Stomach (tissue), 9 donors: Measurements from ENCODE around the gene SRPRB. TPM values are rescaled to one million over a fixed set of nuclear protein-coding genes. Genes with fewer than 3 reads are reported as not detected.

Experiments
- DNase-seq, 2 donors: peaks; one replicate each; pipeline versions ENCODE4 v3.0.0 to v3.0.0-alpha.2; 2013 to 2019
- H3K27ac ChIP-seq, 5 donors: fragments of 200-600 bp in 4 of 5; sonication (generic) in 4 of 5; one replicate each; pipeline ENCODE4 v1.5.1; 2013 to 2019; ENCODE audit warnings: mild to moderate bottlenecking in 1 of 5, moderate library complexity in 1 of 5
- H3K27me3 ChIP-seq, 3 donors: fragments of 200-600 bp; sonication (generic); one replicate each; pipeline ENCODE4 v1.5.1; 2017 to 2019; ENCODE audit warnings: mixed run types in 1 of 3
- H3K36me3 ChIP-seq, 4 donors: fragments of 200-600 bp; sonication (generic); 1 replicate in 3 of 4; 2 replicates in 1 of 4; pipeline ENCODE4 v1.5.1; 2016 to 2019
- H3K4me1 ChIP-seq, 4 donors: fragments of 200-600 bp; sonication (generic); one replicate each; pipeline ENCODE4 v1.5.1; 2016 to 2019
- H3K4me3 ChIP-seq, 4 donors: fragments of 200-600 bp; sonication (generic) in 3 of 4; one replicate each; pipeline ENCODE4 v1.5.1; 2016 to 2019; ENCODE audit warnings: mild to moderate bottlenecking in 1 of 4
- H3K9me3 ChIP-seq, 4 donors: fragments of 200-600 bp; sonication (generic); one replicate each; pipeline ENCODE4 v1.5.1; 2016 to 2019
- EP300 ChIP-seq: sonication (generic); formaldehyde crosslinking; IDR thresholded peaks from one replicate; pipeline ENCODE4 v1.6.1; 2017; ENCODE audit warnings: antibody characterized with exemption
- POLR2A ChIP-seq, 4 donors: fragments of 450-650 bp; IDR thresholded peaks; one replicate each; pipeline ENCODE4 v1.6.1; 2016; ENCODE audit warnings: antibody characterized with exemption in 4 of 4, control low read depth in 2 of 4, mild to moderate bottlenecking in 1 of 4, moderate library complexity in 1 of 4
- POLR2AphosphoS5 ChIP-seq, 3 donors: sonication (generic); formaldehyde crosslinking; IDR thresholded peaks; one replicate each; pipeline ENCODE4 v1.6.1; 2016; ENCODE audit warnings: antibody characterized with exemption in 3 of 3
- WGBS, 5 donors: extraction: QIAGEN DNeasy Blood & Tissue Kit in 3 of 5; methylation state at CpG; one replicate each; pipeline versions ENCODE4 v1.1.5 to v1.1.7; 2013 to 2018; 5-methylcytosine and 5-hydroxymethylcytosine counted together
- intact Hi-C: fragments of 100-400 bp; cut with DNase I; formaldehyde crosslinking; loops from one replicate; pipeline ENCODE4 v1.15.1; 2023; ENCODE audit warnings: low total_unique reads
- polyA plus RNA-seq, 3 donors: library from polyadenylated mRNA; stranded (reverse); fragments of 200-250 nt; gene quantifications; one replicate each; pipeline ENCODE4 v1.2.3, GENCODE V29; 2013
- total RNA-seq, 5 donors: library from RNA; depleted of rRNA; stranded (reverse); fragments of >200 nt; gene quantifications; one replicate each; pipeline versions ENCODE4 v1.1.0 to v1.2.3, GENCODE V29; 2014 to 2016
- TF ChIP-seq, protein P1 (sequence below), 7 experiments: fragments of 450-650 bp in 4 of 7; fragments of 200-600 bp in 3 of 7; sonication (generic) in 3 of 7; IDR thresholded peaks; one replicate each; pipeline ENCODE4 v1.5.1; 2016 to 2019; ENCODE audit warnings: antibody characterized with exemption in 7 of 7, control low read depth in 2 of 7, mild to moderate bottlenecking in 1 of 7
- donor health status: healthy with polysubstance abuse.
- donor health status: Bipolar disorder and iron deficiency.
- donor health status: healthy.

The SRPRB gene
- total and polyA plus RNA-seq, 8 donors = 5.3 to 54.9 (median 18.2) TPM

DNA sequence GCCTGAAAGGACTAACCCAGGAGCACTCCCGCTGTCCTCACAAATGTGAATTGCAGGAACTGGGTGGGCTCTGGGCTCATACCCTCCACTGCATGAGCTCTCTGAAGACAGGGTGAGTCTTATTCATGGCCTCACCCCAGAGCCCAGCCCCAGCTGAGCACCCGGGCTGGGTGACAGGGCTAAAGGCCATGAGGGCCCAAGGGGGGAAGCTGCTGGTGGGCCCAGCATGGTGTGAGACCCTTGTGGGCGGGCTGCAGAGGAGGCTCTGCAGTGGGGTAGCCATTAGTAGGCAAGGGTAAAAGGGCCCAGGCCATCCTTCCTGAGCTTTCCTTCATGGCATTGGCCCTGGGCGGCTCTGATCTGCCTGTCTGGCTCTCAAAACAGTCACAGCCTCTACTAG, 30.3 kb downstream of the SRPRB start:
- Histone ChIP-seq H3K36me3 (peaks cover 0 to 33% (median 11%) of the 10 kb centered on the region in 4 donors), H3K9me3 (no peaks in the 10 kb centered on the region), H3K4me1 (no peaks in the 10 kb centered on the region), H3K27ac (no peak overlapping the region), H3K27me3 (no peaks in the 10 kb centered on the region), H3K4me3 (no peak overlapping the region)
- TF ChIP-seq EP300 (no peak), POLR2AphosphoS5 (IDR thresholded peaks at IDR 0.05) (no peak), POLR2A (IDR thresholded peaks at IDR 0.05) (no peak)
- TF ChIP-seq, protein P1, sequence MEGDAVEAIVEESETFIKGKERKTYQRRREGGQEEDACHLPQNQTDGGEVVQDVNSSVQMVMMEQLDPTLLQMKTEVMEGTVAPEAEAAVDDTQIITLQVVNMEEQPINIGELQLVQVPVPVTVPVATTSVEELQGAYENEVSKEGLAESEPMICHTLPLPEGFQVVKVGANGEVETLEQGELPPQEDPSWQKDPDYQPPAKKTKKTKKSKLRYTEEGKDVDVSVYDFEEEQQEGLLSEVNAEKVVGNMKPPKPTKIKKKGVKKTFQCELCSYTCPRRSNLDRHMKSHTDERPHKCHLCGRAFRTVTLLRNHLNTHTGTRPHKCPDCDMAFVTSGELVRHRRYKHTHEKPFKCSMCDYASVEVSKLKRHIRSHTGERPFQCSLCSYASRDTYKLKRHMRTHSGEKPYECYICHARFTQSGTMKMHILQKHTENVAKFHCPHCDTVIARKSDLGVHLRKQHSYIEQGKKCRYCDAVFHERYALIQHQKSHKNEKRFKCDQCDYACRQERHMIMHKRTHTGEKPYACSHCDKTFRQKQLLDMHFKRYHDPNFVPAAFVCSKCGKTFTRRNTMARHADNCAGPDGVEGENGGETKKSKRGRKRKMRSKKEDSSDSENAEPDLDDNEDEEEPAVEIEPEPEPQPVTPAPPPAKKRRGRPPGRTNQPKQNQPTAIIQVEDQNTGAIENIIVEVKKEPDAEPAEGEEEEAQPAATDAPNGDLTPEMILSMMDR (IDR thresholded peaks at IDR 0.05) = no peak
- WGBS, 5 donors = 75 to 90% (median 84%) methylated on average over 3 to 4 of the region's 4 CpGs
- intact Hi-C loops = no loop called here
- DNase-seq = no peak

DNA sequence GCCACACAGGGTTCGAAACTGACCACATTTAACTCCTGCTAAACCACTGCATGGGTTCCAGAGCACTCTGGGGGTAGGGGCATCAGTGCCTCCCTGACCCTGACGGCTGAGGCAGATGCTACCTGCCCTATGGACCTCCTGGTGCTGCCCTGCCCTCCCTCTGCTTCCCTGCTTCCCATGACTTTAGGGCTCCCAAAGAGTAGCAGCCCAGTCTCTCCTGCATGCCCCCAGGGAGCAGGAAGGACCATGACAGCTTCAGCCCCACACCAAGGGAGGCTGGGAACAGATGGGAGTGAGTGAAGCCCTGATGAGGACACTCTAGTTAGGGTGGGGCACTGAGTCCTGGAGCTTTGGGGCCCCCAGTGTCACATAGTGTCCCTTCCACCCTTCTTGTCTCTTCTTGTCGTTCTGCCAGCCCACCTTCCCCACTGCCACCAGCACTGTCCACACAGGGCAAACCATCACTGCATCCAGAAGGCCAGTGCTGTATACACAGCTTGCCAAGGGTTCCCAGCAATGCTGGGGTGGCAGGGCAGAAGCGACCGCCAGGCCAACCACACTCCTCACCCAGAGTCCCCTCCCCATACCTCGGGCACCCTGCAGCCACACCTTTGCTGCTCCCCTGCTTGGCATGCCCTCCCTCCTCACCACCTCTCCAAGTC, 31.0 kb downstream of the SRPRB start:
- Histone ChIP-seq H3K4me1 (no peaks in the 10 kb centered on the region), H3K36me3 (peaks cover 0 to 33% (median 11%) of the 10 kb centered on the region in 4 donors), H3K9me3 (no peaks in the 10 kb centered on the region), H3K27ac (no peak overlapping the region), H3K4me3 (no peak overlapping the region), H3K27me3 (no peaks in the 10 kb centered on the region)
- no peak for TF ChIP-seq POLR2AphosphoS5 (IDR thresholded peaks at IDR 0.05)
- no peak for TF ChIP-seq EP300
- TF ChIP-seq POLR2A (IDR thresholded peaks at IDR 0.05) = no peak
- intact Hi-C loops = no loop called here
- no peak for DNase-seq
- WGBS, 5 donors = 71 to 85% (median 79%) methylated on average over 6 of the region's 6 CpGs

DNA sequence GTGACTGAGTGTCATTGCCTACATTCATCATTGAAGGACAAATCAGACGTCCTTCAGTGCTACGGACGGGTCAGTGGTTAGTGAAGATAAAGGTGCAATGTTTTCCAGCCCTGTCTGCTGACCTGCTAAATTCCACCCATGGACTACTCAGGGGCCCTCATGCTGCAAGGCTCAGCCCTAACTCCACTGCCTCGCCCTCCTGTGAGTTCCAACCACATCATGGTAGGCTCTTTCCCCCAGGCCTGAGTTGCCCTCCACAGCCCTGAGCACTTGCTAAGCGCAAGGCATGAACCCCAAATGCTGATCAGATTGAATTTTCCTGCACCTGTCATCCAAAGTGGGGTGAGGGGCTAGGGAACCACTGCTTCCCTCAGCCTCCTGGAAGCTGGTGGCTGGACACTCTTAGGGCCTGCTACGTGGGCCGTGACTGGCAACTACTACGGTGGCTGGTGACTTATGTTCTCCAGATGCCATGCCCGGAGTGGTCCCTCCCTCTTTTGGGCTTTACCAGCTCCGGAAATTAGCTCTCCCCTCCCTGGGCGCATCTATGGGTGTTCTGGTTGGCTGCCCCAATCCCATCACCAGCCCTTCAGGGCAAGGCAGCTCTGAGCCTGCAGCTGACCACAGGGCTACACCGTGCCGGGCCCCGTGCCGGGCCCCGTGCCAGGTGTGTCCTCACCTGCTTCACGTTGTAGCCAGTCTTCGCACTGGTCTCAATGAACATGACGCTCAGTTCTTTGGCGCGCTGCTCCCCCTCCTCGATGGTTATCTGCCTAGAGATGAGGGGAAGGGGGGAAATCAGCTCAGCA, 32.1 kb downstream of the SRPRB start:
- H3K36me3 ChIP-seq = peaks cover 0 to 33% (median 11%) of the 10 kb centered on the region in 4 donors
- no peak for DNase-seq
- 88 to 92% (median 90%) methylated on average over 15 to 22 of the region's 22 CpGs for WGBS, 5 donors
- no peaks in the 10 kb centered on the region for H3K4me1 ChIP-seq
- H3K27me3 ChIP-seq = no peaks in the 10 kb centered on the region
- H3K4me3 ChIP-seq = no peak overlapping the region
- no peak overlapping the region for H3K27ac ChIP-seq
- TF ChIP-seq, protein P1 (IDR thresholded peaks at IDR 0.05) = no peak
- TF ChIP-seq POLR2AphosphoS5 (IDR thresholded peaks at IDR 0.05) = no peak
- TF ChIP-seq EP300 = no peak
- TF ChIP-seq POLR2A (IDR thresholded peaks at IDR 0.05) = no peak
- intact Hi-C loops = no loop called here
- no peaks in the 10 kb centered on the region for H3K9me3 ChIP-seq

DNA sequence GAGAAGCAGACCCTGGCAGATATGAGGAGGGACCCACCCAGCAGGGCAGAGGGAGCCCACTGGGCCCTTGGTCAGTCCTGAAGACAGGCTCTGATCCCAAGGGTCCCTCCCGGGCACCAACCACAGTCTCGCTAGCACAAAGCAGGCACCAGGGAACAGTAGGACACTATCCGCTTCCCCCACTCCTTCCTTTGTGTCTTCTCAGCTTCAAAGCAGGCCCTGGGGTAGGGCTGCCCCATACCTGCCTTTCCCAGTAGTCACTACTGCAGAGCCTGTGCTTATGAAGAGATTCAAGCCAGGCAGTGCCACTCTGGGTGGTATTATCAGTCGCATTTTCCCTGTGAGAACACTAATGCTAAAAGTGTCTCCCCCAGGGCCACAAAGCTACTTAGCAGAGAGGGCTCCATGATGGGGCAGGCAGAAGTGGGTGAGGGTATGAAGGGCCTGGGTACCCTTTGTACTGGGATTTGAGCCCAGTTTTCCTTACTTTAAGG, 32.7 kb downstream of the SRPRB start:
- TF ChIP-seq POLR2A (IDR thresholded peaks at IDR 0.05) (no peak), POLR2AphosphoS5 (IDR thresholded peaks at IDR 0.05) (no peak), EP300 (no peak)
- TF ChIP-seq, protein P1 (IDR thresholded peaks at IDR 0.05) = no peak
- no peak overlapping the region for H3K27ac ChIP-seq
- H3K9me3 ChIP-seq = no peaks in the 10 kb centered on the region
- no peak for DNase-seq
- H3K36me3 ChIP-seq = peaks cover 0 to 33% (median 11%) of the 10 kb centered on the region in 4 donors
- H3K27me3 ChIP-seq = no peaks in the 10 kb centered on the region
- intact Hi-C loops = no loop called here
- no peak overlapping the region for H3K4me3 ChIP-seq
- WGBS, 5 donors = 84 to 100% (median 96%) methylated on average over 4 of the region's 4 CpGs
- no peaks in the 10 kb centered on the region for H3K4me1 ChIP-seq
